Spleen (tissue), 7 donors: ENCODE data around the gene DGCR6L.

Experiments
- CTCF ChIP-seq, 11 experiments: fragments of 200-600 bp in 7 of 11; fragments of 450-650 bp in 4 of 11; sonication (generic) in 4 of 11; IDR thresholded peaks in 8 of 11; conservative IDR thresholded peaks in 3 of 11; 1 replicate in 7 of 11; 2 replicates in 4 of 11; pipeline versions ENCODE4 v1.4.0 to v1.8.0; 2016 to 2021; ENCODE audit warnings: antibody characterized with exemption in 11 of 11, inconsistent platforms in 4 of 11, mild to moderate bottlenecking in 1 of 11
- POLR2A ChIP-seq, 3 donors: fragments of 450-650 bp; IDR thresholded peaks; one replicate each; pipeline ENCODE4 v1.5.1; 2017; ENCODE audit warnings: antibody characterized with exemption in 3 of 3, mild to moderate bottlenecking in 1 of 3
- POLR2AphosphoS5 ChIP-seq, 3 donors: sonication (generic); formaldehyde crosslinking; IDR thresholded peaks; one replicate each; pipeline ENCODE4 v1.5.1; 2017; ENCODE audit warnings: antibody characterized with exemption in 3 of 3
- donor health status: DM: no; HTN: no; CAD: no; lungs with moderate emphysema.
- donor health status: DM: no; HTN: no; CAD: no.
- donor health status: DM: no; HTN: no; CAD: no.

GRCh38 chr22:20354238-20354975 is 34.5 kb upstream of the DGCR6L start:
- TF ChIP-seq POLR2A (IDR thresholded peaks at IDR 0.05) (no peak), CTCF (IDR thresholded peaks at IDR 0.05 in 8 of 11, conservative IDR thresholded peaks at IDR 0.05 in 3 of 11) (no peak), POLR2AphosphoS5 (IDR thresholded peaks at IDR 0.05) (no peak)
